HepG2 (cell line): Measurements from ENCODE around the gene DQX1. TPM values are rescaled to one million over a fixed set of nuclear protein-coding genes. Genes with fewer than 3 reads are reported as not detected.
A peak's percentile ranks its signal among the peaks of the same experiment; 100 is the strongest.

ENCODE experiments used
- CBX1 ChIP-seq: IDR thresholded peaks from one replicate; pipeline ENCODE4 v1.6.1; 2016; ENCODE audit warnings: antibody characterized with exemption, low read depth
- CHD4 ChIP-seq: fragments of 200-600 bp; sonication (generic); IDR thresholded peaks from 2 replicates; pipeline ENCODE4 v1.7.0; 2017; ENCODE audit warnings: mild to moderate bottlenecking, low read length, borderline replicate concordance
- DNMT1 ChIP-seq: sonication (generic); formaldehyde crosslinking; IDR thresholded peaks from 2 replicates; pipeline ENCODE4 v1.5.1; 2020; ENCODE audit warnings: mild to moderate bottlenecking, missing genetic modification reagents
- MAZ ChIP-seq, 2 experiments: sonication (generic) in 1 of 2; formaldehyde crosslinking in 1 of 2; IDR thresholded peaks; 2 replicates each; pipeline versions ENCODE4 v1.5.0 to v1.6.1; 2012 to 2020; ENCODE audit warnings: low read depth in 2 of 2, mild to moderate bottlenecking in 2 of 2, borderline replicate concordance in 1 of 2, improper control_type of control experiment in 1 of 2, low read length in 1 of 2, missing genetic modification reagents in 1 of 2, moderate library complexity in 1 of 2
- MBD4 ChIP-seq: IDR thresholded peaks from 2 replicates; pipeline ENCODE4 v1.6.1; 2012; ENCODE audit warnings: low read length, inconsistent platforms, borderline replicate concordance
- MZF1 ChIP-seq: sonication (generic); formaldehyde crosslinking; IDR thresholded peaks from 2 replicates; pipeline ENCODE4 v1.8.1; 2023; ENCODE audit warnings: mild to moderate bottlenecking, missing genetic modification reagents, borderline replicate concordance
- NFIC ChIP-seq: IDR thresholded peaks from 2 replicates; pipeline ENCODE4 v1.6.1; 2012; ENCODE audit warnings: mild to moderate bottlenecking, low read length, inconsistent platforms
- PBX3 ChIP-seq: sonication (generic); formaldehyde crosslinking; IDR thresholded peaks from 2 replicates; pipeline ENCODE4 v1.8.1; 2023; ENCODE audit warnings: missing genetic modification reagents, inconsistent platforms, borderline replicate concordance
- RFX1 ChIP-seq: fragments of 450-650 bp; IDR thresholded peaks from 2 replicates; pipeline ENCODE4 v1.6.1; 2017
- SATB2 ChIP-seq: sonication (generic); formaldehyde crosslinking; IDR thresholded peaks from 2 replicates; pipeline ENCODE4 v1.5.0; 2020; ENCODE audit warnings: missing genetic modification reagents
- SMYD3 ChIP-seq: sonication (generic); formaldehyde crosslinking; IDR thresholded peaks from 2 replicates; pipeline ENCODE4 v1.8.1; 2023; ENCODE audit warnings: mild to moderate bottlenecking, missing genetic modification reagents
- SRY ChIP-seq: sonication (generic); formaldehyde crosslinking; IDR thresholded peaks from 2 replicates; pipeline ENCODE4 v1.8.0; 2022; ENCODE audit warnings: mild to moderate bottlenecking, missing genetic modification reagents
- ZBTB43 ChIP-seq: sonication (generic); formaldehyde crosslinking; conservative IDR thresholded peaks from 2 replicates; pipeline ENCODE4 v1.4.0; 2020; ENCODE audit warnings: missing genetic modification reagents
- ZFP62 ChIP-seq: sonication (generic); formaldehyde crosslinking; IDR thresholded peaks from 2 replicates; pipeline ENCODE4 v1.4.0; 2020; ENCODE audit warnings: missing genetic modification reagents
- ZNF136 ChIP-seq: sonication (generic); formaldehyde crosslinking; IDR thresholded peaks from 2 replicates; pipeline ENCODE4 v1.8.1; 2022; ENCODE audit warnings: low read depth, mild to moderate bottlenecking, moderate library complexity, missing genetic modification reagents
- ZNF138 ChIP-seq: sonication (generic); formaldehyde crosslinking; IDR thresholded peaks from 2 replicates; pipeline ENCODE4 v1.5.0; 2020; ENCODE audit warnings: mild to moderate bottlenecking, low read depth, missing genetic modification reagents
- ZNF263 ChIP-seq: sonication (generic); formaldehyde crosslinking; IDR thresholded peaks from 2 replicates; pipeline ENCODE4 v1.4.0; 2020; ENCODE audit warnings: missing genetic modification reagents
- ZNF333 ChIP-seq: sonication (generic); formaldehyde crosslinking; IDR thresholded peaks from 2 replicates; pipeline ENCODE4 v1.4.0; 2020; ENCODE audit warnings: mild to moderate bottlenecking, missing genetic modification reagents, borderline replicate concordance
- ZSCAN21 ChIP-seq: sonication (generic); formaldehyde crosslinking; IDR thresholded peaks from 2 replicates; pipeline ENCODE4 v1.8.0; 2022; ENCODE audit warnings: mild to moderate bottlenecking, missing genetic modification reagents, moderate library complexity, borderline replicate concordance
- polyA plus RNA-seq, 8 experiments: library from polyadenylated mRNA; depleted of rRNA in 3 of 8; stranded (reverse) in 7 of 8; unstranded in 1 of 8; fragments of >200 nt; fragmentation: Illumina TruSeq in 4 of 8; extraction: Trizol in 4 of 8; gene quantifications; 2 replicates each; pipeline versions ENCODE4 v1.2.1 to v1.2.3, GENCODE V29; 2011 to 2016; ENCODE audit warnings: low read depth in 4 of 8, missing spikeins in 1 of 8, mixed read lengths in 1 of 8; ENCODE audit not compliant: insufficient read depth in 1 of 8
- total RNA-seq, 5 experiments: library from RNA; depleted of rRNA; stranded (reverse); fragments of >200 nt; fragmentation: Illumina TruSeq; extraction: Trizol; gene quantifications; 2 replicates each; pipeline ENCODE4 v1.2.3, GENCODE V29; 2016; ENCODE audit warnings: low read depth in 1 of 5
- TF ChIP-seq, protein P1 (sequence below): sonication (generic); formaldehyde crosslinking; IDR thresholded peaks from 2 replicates; pipeline ENCODE4 v1.4.0; 2020; ENCODE audit warnings: missing genetic modification reagents, borderline replicate concordance
- TF ChIP-seq, protein P2 (sequence below): sonication (generic); formaldehyde crosslinking; IDR thresholded peaks from 2 replicates; pipeline ENCODE4 v1.5.1; 2020; ENCODE audit warnings: mild to moderate bottlenecking, missing genetic modification reagents, borderline replicate concordance
- TF ChIP-seq, protein P3 (sequence below): sonication (generic); formaldehyde crosslinking; IDR thresholded peaks from 2 replicates; pipeline ENCODE4 v1.5.0; 2020; ENCODE audit warnings: missing genetic modification reagents

The DQX1 gene
- total and polyA plus RNA-seq, 2 of the 13 experiments (the other 11 are each of a cell fraction or from before 2014, with no cell fraction given), result 27.6 to 89.8 TPM

DNA sequence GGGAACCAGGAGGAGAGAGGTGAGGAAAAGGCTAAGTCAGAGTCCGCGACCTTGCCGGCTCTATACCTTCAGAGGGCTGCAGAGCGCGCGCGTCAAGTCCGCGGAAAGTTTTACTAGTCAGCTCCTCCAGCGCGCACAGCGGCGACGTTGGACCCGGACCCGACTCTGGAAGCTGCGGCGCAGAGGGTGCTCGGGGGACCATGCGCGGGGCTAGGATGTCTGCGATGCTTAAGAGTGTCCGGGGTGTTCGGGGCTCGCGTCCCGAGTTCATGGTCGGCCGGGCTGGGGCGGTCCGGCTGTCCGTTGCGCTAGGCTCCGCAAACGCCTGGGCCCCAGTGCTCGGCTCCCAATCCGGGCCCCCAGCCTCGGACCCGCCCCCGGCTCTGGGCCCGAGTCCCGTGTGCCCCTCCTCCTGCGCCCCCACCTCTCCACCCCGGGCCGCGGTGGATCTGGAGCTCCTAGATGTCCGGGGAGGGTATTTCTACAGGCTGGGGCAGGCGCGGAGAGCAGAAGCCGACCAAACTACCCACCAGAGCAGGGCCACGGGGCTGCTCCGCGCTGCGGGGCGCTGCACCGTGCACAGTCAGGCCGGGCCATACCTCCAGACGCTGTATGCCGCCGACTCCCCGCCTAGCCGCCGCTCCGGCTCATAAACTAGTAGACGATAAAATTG lies 26.6 kb downstream of the DQX1 start, which contains the start of gene LBX2 (continued):
- no peak; the same call in 1 of the 2 replicates for TF ChIP-seq SRY (CRISPR knock-in tag)
- no peak for TF ChIP-seq MZF1 (CRISPR knock-in tag)
- TF ChIP-seq, protein P1, sequence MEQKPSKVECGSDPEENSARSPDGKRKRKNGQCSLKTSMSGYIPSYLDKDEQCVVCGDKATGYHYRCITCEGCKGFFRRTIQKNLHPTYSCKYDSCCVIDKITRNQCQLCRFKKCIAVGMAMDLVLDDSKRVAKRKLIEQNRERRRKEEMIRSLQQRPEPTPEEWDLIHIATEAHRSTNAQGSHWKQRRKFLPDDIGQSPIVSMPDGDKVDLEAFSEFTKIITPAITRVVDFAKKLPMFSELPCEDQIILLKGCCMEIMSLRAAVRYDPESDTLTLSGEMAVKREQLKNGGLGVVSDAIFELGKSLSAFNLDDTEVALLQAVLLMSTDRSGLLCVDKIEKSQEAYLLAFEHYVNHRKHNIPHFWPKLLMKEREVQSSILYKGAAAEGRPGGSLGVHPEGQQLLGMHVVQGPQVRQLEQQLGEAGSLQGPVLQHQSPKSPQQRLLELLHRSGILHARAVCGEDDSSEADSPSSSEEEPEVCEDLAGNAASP (CRISPR knock-in tag), result no peak
- TF ChIP-seq ZNF136, result no peak
- TF ChIP-seq, protein P2, sequence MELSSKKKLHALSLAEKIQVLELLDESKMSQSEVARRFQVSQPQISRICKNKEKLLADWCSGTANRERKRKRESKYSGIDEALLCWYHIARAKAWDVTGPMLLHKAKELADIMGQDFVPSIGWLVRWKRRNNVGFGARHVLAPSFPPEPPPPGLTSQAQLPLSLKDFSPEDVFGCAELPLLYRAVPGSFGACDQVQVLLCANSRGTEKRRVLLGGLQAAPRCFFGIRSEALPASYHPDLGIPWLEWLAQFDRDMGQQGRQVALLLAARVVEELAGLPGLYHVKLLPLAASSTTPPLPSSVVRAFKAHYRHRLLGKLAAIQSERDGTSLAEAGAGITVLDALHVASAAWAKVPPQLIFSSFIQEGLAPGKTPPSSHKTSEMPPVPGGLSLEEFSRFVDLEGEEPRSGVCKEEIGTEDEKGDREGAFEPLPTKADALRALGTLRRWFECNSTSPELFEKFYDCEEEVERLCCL (CRISPR knock-in tag), result no peak
- no peak for TF ChIP-seq SATB2 (CRISPR knock-in tag)
- no peak for TF ChIP-seq ZNF263
- no peak for TF ChIP-seq CHD4
- no peak for TF ChIP-seq ZFP62 (CRISPR knock-in tag)
- no peak for TF ChIP-seq CBX1
- TF ChIP-seq, protein P3, sequence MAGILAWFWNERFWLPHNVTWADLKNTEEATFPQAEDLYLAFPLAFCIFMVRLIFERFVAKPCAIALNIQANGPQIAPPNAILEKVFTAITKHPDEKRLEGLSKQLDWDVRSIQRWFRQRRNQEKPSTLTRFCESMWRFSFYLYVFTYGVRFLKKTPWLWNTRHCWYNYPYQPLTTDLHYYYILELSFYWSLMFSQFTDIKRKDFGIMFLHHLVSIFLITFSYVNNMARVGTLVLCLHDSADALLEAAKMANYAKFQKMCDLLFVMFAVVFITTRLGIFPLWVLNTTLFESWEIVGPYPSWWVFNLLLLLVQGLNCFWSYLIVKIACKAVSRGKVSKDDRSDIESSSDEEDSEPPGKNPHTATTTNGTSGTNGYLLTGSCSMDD (CRISPR knock-in tag), result no peak
- no peak for TF ChIP-seq RFX1
- TF ChIP-seq MAZ (IDR thresholded peaks at IDR 0.05; ENCODE audit: borderline replicate concordance, low read depth, low read length), result peak; percentile 70
- TF ChIP-seq MAZ (CRISPR knock-in tag; IDR thresholded peaks at IDR 0.05; ENCODE audit: low read depth), result peak; percentile 89
- 0 out of 2 replicates have a peak, but pooled peaks have one; percentile 15 for TF ChIP-seq ZSCAN21 (CRISPR knock-in tag)
- no peak for TF ChIP-seq MBD4
- TF ChIP-seq PBX3 (CRISPR knock-in tag), result no peak
- TF ChIP-seq NFIC, result no peak
- TF ChIP-seq ZNF138 (CRISPR knock-in tag), result no peak
- no peak for TF ChIP-seq DNMT1 (CRISPR knock-in tag)
- no peak for TF ChIP-seq ZNF333 (CRISPR knock-in tag)
- TF ChIP-seq ZBTB43, result no peak
- TF ChIP-seq SMYD3, result no peak
